Fibroblast of lung (primary cell): ENCODE data around the gene SEC14L1.

Experiments
- EZH2 ChIP-seq: IDR thresholded peaks from 2 replicates; pipeline ENCODE4 v1.5.1; 2012; ENCODE audit warnings: low read length, control low read depth, mild to moderate bottlenecking; ENCODE audit errors: missing control alignments
- TF ChIP-seq, protein P1 (sequence below), 2 donors: IDR thresholded peaks in 1 of 2; conservative IDR thresholded peaks in 1 of 2; 1 replicate in 1 of 2; 2 replicates in 1 of 2; pipeline ENCODE4 v1.5.1; 2011 to 2012; ENCODE audit warnings: low read length in 2 of 2, control low read depth in 1 of 2, inconsistent platforms in 1 of 2, low read depth in 1 of 2, mild to moderate bottlenecking in 1 of 2

DNA sequence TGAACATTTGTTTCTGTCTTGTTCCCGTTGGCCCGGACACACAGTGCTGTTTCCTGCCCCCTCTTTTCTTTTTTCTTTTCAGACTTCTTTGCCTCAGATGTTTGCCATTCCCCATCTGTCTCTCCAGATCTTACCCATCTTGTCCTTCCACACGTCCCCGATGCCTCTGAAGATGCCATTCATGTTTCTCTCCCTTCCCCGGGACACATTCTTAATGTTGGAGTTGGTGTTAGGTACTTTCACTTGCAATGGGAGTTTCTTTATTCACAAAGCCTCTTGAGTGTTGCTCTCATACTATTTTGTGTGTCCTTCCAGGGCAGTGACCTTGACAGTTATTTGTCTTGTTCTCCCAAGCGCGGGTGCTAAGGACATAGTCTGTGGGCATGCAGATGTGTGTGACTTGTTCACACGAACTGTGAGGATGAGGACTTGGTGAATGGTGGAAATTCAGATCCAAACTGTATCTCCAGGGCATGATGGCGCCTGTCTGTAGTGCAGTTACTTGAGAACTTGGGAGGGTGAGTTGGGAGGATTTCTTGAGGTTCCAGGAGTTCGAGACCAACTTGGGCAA, 8.3 kb downstream of the SEC14L1 start:
- TF ChIP-seq, protein P1, sequence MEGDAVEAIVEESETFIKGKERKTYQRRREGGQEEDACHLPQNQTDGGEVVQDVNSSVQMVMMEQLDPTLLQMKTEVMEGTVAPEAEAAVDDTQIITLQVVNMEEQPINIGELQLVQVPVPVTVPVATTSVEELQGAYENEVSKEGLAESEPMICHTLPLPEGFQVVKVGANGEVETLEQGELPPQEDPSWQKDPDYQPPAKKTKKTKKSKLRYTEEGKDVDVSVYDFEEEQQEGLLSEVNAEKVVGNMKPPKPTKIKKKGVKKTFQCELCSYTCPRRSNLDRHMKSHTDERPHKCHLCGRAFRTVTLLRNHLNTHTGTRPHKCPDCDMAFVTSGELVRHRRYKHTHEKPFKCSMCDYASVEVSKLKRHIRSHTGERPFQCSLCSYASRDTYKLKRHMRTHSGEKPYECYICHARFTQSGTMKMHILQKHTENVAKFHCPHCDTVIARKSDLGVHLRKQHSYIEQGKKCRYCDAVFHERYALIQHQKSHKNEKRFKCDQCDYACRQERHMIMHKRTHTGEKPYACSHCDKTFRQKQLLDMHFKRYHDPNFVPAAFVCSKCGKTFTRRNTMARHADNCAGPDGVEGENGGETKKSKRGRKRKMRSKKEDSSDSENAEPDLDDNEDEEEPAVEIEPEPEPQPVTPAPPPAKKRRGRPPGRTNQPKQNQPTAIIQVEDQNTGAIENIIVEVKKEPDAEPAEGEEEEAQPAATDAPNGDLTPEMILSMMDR (conservative IDR thresholded peaks at IDR 0.05 in 1 of 2, IDR thresholded peaks at IDR 0.05 in 1 of 2; ENCODE audit: low read depth in 1 of 2, low read length in 2 of 2), result no peak
- no peak for TF ChIP-seq EZH2
